GM21360 (cell line): ENCODE measurements around the gene RNF20.
"Not testable (repeated sequence)": the region's sequence is repeated elsewhere in the genome, so short reads cannot be mapped to it uniquely, and the experiment has no call there.

Experiments
- ATAC-seq: cut with Tn5 transposase; IDR thresholded peaks from one replicate; pipeline ENCODE4 v1.9.1; 2021; ENCODE audit warnings: mild to moderate bottlenecking, moderate library complexity; ENCODE audit not compliant: unreplicated experiment

The RNF20 gene

DNA sequence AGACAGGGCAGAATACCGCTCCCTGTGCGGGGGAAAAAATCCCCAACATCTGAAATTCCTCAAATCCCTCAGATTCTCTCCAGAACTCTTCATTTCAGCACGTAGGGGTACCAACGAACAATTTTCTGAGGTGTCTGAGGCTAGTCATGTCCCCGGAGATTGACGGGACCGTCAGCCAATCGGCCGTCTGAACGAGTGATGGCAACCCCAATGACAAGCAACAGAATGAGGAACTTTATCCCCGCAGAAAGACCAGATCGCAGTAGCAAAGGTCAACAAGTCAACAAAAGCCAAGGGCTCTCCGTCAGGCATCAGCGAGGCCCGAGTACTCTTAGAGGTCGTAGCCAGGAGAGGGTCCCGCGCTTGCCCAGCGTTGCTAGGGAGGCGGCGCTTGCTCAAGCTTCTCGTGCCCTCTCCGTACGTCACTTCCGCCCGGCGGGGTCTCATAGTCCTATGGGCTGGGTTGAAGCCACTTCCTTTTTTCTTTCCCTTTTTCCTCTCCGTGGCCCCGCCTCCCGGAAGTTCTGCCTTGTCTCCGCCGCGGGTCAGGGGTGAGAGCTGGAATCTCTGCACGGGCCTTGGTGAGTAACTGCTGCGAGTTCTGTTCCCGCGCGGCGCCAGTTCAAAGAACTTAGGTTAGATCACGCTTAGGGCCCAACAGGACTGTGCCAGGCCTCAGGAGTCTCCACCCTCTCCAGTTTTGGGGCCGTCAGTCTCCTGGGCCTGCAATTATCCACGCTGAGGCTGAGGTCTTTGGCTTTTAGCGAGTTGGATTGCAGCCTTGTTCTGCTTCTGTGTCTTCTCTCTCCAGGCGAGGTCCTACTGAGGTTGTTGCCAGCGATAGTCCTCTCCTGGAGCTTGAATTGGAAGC, at the start of gene RNF20:
Gene RNF20, plus strand, starts transcription at position 520 of the 871 bp plus-strand sequence. CDS start 1,571 bp downstream, outside the sequence.
- peak; percentile 97 for ATAC-seq

DNA sequence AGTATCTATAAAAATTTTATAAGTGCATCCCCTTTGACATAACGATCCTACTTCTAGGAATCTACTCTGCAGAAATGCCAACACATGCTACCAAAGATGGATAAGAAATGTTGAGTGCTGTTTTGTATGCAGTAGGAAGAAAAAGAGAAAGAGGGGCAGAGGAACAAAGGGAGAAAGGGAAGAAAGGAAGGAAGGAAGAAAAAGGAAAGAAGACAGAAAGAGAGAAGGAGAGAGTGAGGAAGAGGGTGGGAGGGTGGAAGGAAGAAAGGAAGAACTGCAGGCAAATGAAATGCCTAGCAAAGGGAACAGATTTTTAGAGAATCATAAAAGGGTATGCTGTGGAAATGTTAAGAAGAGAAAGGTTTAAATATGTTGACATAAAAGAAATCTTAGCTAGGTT, 49.6 kb upstream of the RNF20 start:
- ATAC-seq = no peak

GRCh38 chr9:101485924-101486692, 47.5 kb upstream of the RNF20 start:
- ATAC-seq = no peak

GRCh38 chr9:101486693-101487442, 46.8 kb upstream of the RNF20 start:
- ATAC-seq = no peak

DNA sequence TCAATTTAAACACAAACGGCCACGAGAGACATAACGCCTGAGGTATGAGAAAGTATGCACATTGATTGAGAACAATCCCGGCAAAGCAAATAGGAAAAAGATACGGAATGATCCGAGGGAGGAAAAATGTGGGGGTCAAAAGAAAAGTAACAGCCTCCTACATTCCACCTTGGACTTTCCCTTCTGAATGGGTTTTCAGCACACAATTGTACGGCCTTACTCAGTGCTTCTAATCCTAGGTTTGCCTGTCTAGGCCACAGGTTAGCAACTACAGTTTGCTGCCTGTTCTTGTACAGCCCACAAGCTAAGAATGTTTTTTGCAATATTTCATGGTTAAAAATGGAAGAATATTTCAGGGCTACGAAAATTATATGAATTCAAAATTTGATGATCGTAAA, 46.2 kb upstream of the RNF20 start:
- ATAC-seq = no peak

- ATAC-seq = no peak
These were observed 37.8 kb upstream of the RNF20 start for GRCh38 chr9:101495810-101496209.

DNA sequence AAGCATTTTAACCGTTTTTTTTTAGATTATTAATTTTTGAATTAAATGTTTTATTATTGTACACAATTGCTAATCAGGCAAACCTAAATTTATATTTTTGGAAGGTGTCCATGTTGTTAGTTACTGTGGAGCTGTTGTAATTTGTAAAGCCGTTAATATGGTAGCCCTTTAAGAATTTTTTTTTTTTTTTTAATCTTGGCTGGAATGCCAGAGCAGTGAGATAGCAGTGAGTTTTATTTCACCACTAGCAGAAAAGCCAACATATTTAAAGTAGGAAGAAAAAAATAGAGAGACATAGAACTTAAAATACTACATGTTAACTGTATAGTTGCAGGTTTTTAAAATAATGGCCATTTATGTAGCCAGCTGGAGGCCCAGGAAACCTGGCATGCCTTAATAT, 35.3 kb upstream of the RNF20 start:
- ATAC-seq = no peak

DNA sequence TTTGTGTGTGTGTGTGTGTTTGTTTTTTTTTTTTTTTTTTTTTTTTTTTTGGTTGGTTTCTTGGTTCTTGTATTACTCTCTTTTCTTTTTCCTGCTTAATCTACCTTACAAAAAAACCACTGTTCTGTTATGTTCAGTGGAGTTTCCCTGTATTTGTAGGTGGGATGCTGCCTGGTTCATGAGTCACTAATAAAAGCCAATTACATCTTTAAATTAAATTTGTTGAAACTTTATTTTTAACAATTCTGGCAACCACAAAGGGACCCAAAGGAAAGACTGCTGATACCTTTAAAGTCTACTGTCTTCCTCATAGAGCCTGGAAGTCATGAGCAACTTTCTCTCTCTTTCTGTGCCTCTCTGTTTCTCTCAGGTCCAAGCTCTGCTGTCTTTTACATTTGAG, 29.5 kb upstream of the RNF20 start:
- no peak for ATAC-seq

GRCh38 chr9:101508211-101508610, 25.4 kb upstream of the RNF20 start:
- ATAC-seq = no peak

- ATAC-seq = no peak
These were observed 24.1 kb upstream of the RNF20 start for GRCh38 chr9:101509572-101509971.

- no peak for ATAC-seq
These were observed 23.2 kb upstream of the RNF20 start for GRCh38 chr9:101510459-101510858.

DNA sequence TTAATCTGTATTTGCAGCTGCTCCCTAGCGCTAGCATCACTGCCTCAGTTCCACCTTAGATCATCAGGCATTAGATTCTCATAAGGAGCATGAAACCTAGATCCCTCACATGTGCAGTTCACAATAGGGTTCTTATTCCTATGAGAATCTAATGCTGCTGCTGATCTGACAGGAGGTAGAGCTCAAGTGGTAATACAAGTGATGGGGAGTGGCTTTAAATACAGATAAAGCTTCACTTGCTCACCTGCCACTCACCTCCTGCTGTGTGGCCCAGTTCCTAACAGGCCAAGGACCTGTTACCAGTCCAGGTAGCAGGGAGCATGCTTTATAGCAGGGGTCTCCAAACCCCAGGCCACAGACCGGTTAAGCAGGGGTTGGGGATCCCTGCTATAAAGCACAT, 22.6 kb upstream of the RNF20 start:
- ATAC-seq = no peak

DNA sequence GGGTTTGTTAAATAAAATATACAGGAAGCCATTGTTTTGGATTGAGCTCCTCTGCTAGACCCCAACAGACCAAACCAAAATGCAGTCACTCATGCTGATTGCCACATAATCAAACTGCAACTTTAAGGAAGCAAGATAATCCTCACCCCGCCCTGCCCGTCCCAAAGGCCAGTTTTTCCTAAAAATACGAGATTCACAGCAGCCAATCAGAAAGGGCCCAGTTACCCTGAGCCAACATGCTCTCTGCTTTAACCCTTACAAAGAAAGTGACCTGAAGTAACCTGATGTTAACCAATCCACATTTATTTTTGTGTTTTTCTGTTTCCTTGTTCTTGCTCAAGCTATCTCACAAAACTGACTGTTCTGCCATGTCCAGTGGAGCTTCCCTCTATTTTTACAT, 21.5 kb upstream of the RNF20 start:
- no peak for ATAC-seq

- ATAC-seq = no peak
These were observed 20.3 kb upstream of the RNF20 start for GRCh38 chr9:101513351-101513750.

- ATAC-seq = no peak
These were observed 19.6 kb upstream of the RNF20 start for GRCh38 chr9:101514071-101514470.

DNA sequence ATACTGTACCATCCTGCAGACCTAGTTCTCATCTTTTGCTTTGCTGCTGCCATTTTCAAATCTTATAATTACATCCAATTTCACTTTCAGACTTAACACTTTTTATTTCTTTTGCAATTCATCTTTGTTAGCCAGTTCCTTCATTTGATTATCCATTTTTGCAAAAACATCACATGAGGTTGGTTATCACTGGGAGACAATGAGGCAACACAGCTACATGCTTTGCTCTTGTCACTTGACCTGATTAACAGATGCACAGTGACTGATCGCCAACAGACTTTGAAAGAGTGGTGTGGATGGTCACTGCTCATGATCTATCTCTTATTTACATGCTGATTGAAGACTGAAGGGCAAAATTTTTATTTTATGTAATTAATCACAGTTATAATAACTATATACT, 17.0 kb upstream of the RNF20 start:
- ATAC-seq = no peak

DNA sequence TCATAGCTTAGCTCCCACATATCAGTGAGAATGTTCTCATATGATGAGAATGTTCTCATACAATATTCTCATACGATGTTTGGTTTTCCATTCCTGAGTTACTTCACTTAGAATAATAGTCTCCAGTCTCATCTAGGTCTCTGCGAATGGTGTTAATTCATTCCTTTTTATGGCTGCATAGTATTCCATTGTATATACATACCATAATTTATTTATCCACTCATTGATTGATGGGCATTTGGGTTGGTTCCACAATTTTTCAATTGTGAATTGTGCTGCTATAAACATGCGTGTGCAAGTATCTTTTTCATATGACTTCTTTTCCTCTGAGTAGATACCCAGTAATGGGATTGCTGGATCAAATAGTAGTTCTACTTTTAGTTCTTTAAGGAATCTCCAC, 15.2 kb upstream of the RNF20 start:
- ATAC-seq = not testable (repeated sequence)

GRCh38 chr9:101524371-101524770, 9.3 kb upstream of the RNF20 start:
- ATAC-seq = no peak

DNA sequence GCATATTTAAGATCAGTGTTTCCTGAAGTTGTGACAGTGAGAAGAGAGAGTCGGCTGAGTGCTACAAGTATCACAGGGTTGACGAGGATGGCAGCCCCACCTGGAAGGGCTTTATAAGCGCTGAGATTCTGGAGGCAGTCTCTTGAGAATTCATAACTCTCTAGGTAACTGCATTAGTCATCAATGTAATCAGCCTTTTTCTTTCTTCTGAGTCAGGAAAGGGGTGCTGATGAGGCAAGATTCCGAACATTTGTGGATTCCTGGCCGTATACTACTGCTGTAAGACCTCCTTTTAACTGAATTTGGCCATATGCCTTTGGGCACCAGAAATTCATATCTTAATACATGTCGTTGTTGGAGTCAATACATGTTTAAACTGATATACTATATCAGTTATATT, 6.6 kb upstream of the RNF20 start:
- no peak for ATAC-seq

GRCh38 chr9:101528015-101528414, 5.6 kb upstream of the RNF20 start:
- no peak for ATAC-seq

- peak; percentile 42 for ATAC-seq
These were observed 3.5 kb upstream of the RNF20 start for GRCh38 chr9:101530076-101530711.
